ENCODE results near the gene ETV6. TPM values are rescaled to one million over a fixed set of nuclear protein-coding genes. Genes with fewer than 3 reads are reported as not detected.

Gene ETV6
- total RNA-seq, 1 experiment from 2014 or later: 17.2 TPM

GRCh38 chr12:11715621-11716020 is 66.1 kb downstream of the ETV6 start:
- intact Hi-C loops (cut with micrococcal nuclease; ENCODE audit: unreplicated experiment): no loop called here

DNA sequence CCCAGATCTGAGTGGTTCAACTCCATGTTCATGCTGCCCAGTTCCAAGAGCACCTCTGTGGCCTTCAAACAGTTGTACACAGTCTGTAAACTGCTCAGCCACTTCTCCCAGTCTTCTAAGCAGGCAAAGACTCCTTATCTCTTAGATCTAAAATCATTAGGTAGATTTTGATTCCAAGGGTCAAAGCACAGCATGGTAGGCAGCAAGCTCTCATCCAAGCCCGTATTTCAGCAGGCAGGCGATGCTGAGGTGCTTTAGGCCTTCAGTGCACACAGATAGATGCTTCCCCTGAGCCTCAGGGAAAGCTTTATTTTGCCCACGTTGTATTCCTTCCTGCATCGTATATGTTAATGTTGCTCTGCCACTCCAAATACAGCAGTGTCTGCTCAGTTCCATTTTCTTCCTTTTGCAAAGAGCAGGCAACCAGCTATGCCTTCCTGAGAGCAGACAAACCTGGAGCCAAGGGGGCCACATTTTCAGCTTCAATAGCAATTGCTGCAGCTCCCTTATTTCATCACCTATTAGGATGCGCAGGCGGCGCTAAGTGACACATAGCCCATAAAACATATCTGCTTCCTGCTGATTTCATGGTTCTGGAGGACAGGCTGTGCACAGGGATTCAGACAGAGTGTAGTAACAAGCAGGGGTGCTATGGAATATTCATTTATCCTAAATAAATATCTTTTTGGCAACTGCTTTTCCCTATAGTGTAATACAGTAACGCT is 67.5 kb downstream of the ETV6 start:
- no peak for ATAC-seq
- Histone ChIP-seq H3K9me3 (ENCODE audit: control insufficient read depth, insufficient read depth, low read depth, low read length) (no peaks in the 10 kb centered on the region), H3K27ac (ENCODE audit: low read length) (no peak overlapping the region), H3K4me1 (ENCODE audit: control insufficient read depth, insufficient read depth, low read length) (no peaks in the 10 kb centered on the region), H3K36me3 (ENCODE audit: control insufficient read depth, insufficient read depth, low read length) (no peaks in the 10 kb centered on the region), H3K4me3 (ENCODE audit: low read depth in 2 of 2, low read length in 2 of 2) (no peak overlapping the region), H3K27me3 (ENCODE audit: control insufficient read depth, insufficient read depth, low read length) (no peaks in the 10 kb centered on the region)
- TF ChIP-seq TCF7L2 (IDR thresholded peaks at IDR 0.05; ENCODE audit: low read depth, low read length): no peak
- no peak for TF ChIP-seq CTCF (IDR thresholded peaks at IDR 0.05)
- TF ChIP-seq, protein P1, sequence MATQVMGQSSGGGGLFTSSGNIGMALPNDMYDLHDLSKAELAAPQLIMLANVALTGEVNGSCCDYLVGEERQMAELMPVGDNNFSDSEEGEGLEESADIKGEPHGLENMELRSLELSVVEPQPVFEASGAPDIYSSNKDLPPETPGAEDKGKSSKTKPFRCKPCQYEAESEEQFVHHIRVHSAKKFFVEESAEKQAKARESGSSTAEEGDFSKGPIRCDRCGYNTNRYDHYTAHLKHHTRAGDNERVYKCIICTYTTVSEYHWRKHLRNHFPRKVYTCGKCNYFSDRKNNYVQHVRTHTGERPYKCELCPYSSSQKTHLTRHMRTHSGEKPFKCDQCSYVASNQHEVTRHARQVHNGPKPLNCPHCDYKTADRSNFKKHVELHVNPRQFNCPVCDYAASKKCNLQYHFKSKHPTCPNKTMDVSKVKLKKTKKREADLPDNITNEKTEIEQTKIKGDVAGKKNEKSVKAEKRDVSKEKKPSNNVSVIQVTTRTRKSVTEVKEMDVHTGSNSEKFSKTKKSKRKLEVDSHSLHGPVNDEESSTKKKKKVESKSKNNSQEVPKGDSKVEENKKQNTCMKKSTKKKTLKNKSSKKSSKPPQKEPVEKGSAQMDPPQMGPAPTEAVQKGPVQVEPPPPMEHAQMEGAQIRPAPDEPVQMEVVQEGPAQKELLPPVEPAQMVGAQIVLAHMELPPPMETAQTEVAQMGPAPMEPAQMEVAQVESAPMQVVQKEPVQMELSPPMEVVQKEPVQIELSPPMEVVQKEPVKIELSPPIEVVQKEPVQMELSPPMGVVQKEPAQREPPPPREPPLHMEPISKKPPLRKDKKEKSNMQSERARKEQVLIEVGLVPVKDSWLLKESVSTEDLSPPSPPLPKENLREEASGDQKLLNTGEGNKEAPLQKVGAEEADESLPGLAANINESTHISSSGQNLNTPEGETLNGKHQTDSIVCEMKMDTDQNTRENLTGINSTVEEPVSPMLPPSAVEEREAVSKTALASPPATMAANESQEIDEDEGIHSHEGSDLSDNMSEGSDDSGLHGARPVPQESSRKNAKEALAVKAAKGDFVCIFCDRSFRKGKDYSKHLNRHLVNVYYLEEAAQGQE (IDR thresholded peaks at IDR 0.05; ENCODE audit: insufficient read depth in 1 of 2, low read depth in 2 of 2, low read length in 1 of 2): no peak
- no peak for TF ChIP-seq SIN3A (IDR thresholded peaks at IDR 0.05; ENCODE audit: borderline replicate concordance, insufficient read depth, low read depth, low read length)
- TF ChIP-seq POLR2AphosphoS5 (IDR thresholded peaks at IDR 0.05; ENCODE audit: low read depth, low read length): no peak
- no TSS peak for BruUV-seq (replicated peaks)
- no peak for DNase-seq (ENCODE audit: low read depth, low spot score)
- ChIA-PET CTCF (no interaction called here), POLR2A (no interaction called here)
- in situ Hi-C loops (cut with HindIII; ENCODE audit: low pct_unique_long_range_greater_than_20kb, low sequenced_read_pairs) (no loop called here), intact Hi-C loops (cut with micrococcal nuclease; ENCODE audit: unreplicated experiment) (no loop called here)

More at GRCh38 chr12:11715621-11716020, 66.1 kb downstream of the ETV6 start:
- H3K4me3 ChIP-seq (ENCODE audit: low read depth in 2 of 2, low read length in 2 of 2): no peak overlapping the region
- no TSS peak for BruUV-seq (replicated peaks)
- DNase-seq (ENCODE audit: low read depth, low spot score): no peak
- CTCF ChIA-PET: no interaction called here
- H3K4me1 ChIP-seq (ENCODE audit: control insufficient read depth, insufficient read depth, low read length): no peaks in the 10 kb centered on the region
- no peak overlapping the region for H3K27ac ChIP-seq (ENCODE audit: low read length)
- ATAC-seq: no peak
- no peaks in the 10 kb centered on the region for H3K27me3 ChIP-seq (ENCODE audit: control insufficient read depth, insufficient read depth, low read length)
- no peaks in the 10 kb centered on the region for H3K36me3 ChIP-seq (ENCODE audit: control insufficient read depth, insufficient read depth, low read length)
- POLR2A ChIA-PET: no interaction called here
- no peak for TF ChIP-seq CTCF (IDR thresholded peaks at IDR 0.05)
- TF ChIP-seq TCF7L2 (IDR thresholded peaks at IDR 0.05; ENCODE audit: low read depth, low read length): no peak
- no peak for TF ChIP-seq POLR2AphosphoS5 (IDR thresholded peaks at IDR 0.05; ENCODE audit: low read depth, low read length)
- TF ChIP-seq, protein P1 (IDR thresholded peaks at IDR 0.05; ENCODE audit: insufficient read depth in 1 of 2, low read depth in 2 of 2, low read length in 1 of 2): no peak
- no peak for TF ChIP-seq SIN3A (IDR thresholded peaks at IDR 0.05; ENCODE audit: borderline replicate concordance, insufficient read depth, low read depth, low read length)
- in situ Hi-C loops (cut with HindIII; ENCODE audit: low pct_unique_long_range_greater_than_20kb, low sequenced_read_pairs): no loop called here
- H3K9me3 ChIP-seq (ENCODE audit: control insufficient read depth, insufficient read depth, low read depth, low read length): no peaks in the 10 kb centered on the region

Measured in Panc1 (cell line).